A673 (cell line): ENCODE data around the gene S100A9. TPM values are rescaled to one million over a fixed set of nuclear protein-coding genes. Genes with fewer than 3 reads are reported as not detected.

Experiments
- BruUV-seq: library from RNA; stranded (reverse); fragments of 400-500 nt; replicated peaks from 2 replicates; lab custom pipeline; 2021; lab: Mats Ljungman, UMichigan
- CTCF ChIA-PET: fragments of 300-600 bp; sonication (Branson Sonifier 250); formaldehyde crosslinking; loops from one replicate; lab custom pipeline; 2022; ENCODE audit warnings: antibody characterized with exemption; lab: Charles Lee
- POLR2A ChIA-PET: fragments of 300-600 bp; sonication (Branson Sonifier 250); formaldehyde crosslinking; loops from one replicate; lab custom pipeline; 2022; ENCODE audit warnings: antibody characterized with exemption; ENCODE audit not compliant: low non-redundant PET; lab: Charles Lee
- DNase-seq: peaks from one replicate; pipeline ENCODE4 v3.0.0-alpha.2; 2015; ENCODE audit warnings: low spot score
- H3K27ac ChIP-seq: fragments of 200-600 bp; sonication (generic); 2 replicates; pipeline ENCODE4 v1.5.1; 2016; ENCODE audit warnings: mixed run types, low read depth, mild to moderate bottlenecking, mixed read lengths, antibody characterized with exemption, low read length; ENCODE audit not compliant: poor library complexity, severe bottlenecking
- H3K27me3 ChIP-seq: fragments of 200-600 bp; sonication (generic); replicated peaks from 2 replicates; pipeline ENCODE4 v1.6.1; 2017; ENCODE audit warnings: mixed run types, low read depth, mild to moderate bottlenecking, mixed read lengths, antibody characterized with exemption, low read length; ENCODE audit not compliant: insufficient read depth, poor library complexity
- H3K36me3 ChIP-seq: fragments of 200-600 bp; sonication (generic); 2 replicates; pipeline ENCODE4 v1.6.1; 2016; ENCODE audit warnings: mixed run types, mild to moderate bottlenecking, mixed read lengths, antibody characterized with exemption, low read length; ENCODE audit not compliant: insufficient read depth, poor library complexity, severe bottlenecking
- H3K4me1 ChIP-seq: fragments of 200-600 bp; sonication (generic); 2 replicates; pipeline ENCODE4 v1.6.1; 2017; ENCODE audit warnings: mixed run types, mild to moderate bottlenecking, mixed read lengths, antibody characterized with exemption, low read length; ENCODE audit not compliant: insufficient read depth, poor library complexity, severe bottlenecking
- H3K4me3 ChIP-seq: fragments of 200-600 bp; sonication (generic); 2 replicates; pipeline ENCODE4 v1.5.1; 2016; ENCODE audit warnings: low read depth, mixed run types, mild to moderate bottlenecking, mixed read lengths, low read length; ENCODE audit not compliant: poor library complexity, severe bottlenecking
- H3K9me3 ChIP-seq: fragments of 200-600 bp; sonication (generic); 2 replicates; pipeline ENCODE4 v1.6.1; 2016; ENCODE audit warnings: mixed run types, low read depth, mild to moderate bottlenecking, mixed read lengths, antibody characterized with exemption, low read length; ENCODE audit not compliant: poor library complexity, severe bottlenecking
- CTCF ChIP-seq: fragments of 300-800, 200-600 bp; sonication (generic); conservative IDR thresholded peaks from 2 replicates; pipeline ENCODE4 v1.5.1; 2017; ENCODE audit warnings: low read depth, mild to moderate bottlenecking, antibody characterized with exemption, low read length, moderate library complexity, mixed read lengths
- EZH2 ChIP-seq: fragments of 200-600 bp; sonication (generic); IDR thresholded peaks from 2 replicates; pipeline ENCODE4 v1.6.1; 2017; ENCODE audit warnings: borderline replicate concordance, low read depth, mild to moderate bottlenecking, mixed read lengths, antibody characterized with exemption, low read length; ENCODE audit not compliant: poor library complexity, severe bottlenecking
- intact Hi-C: fragments of 100-400 bp; cut with micrococcal nuclease; formaldehyde crosslinking; loops from one replicate; pipeline ENCODE4 v1.10.0; 2022; ENCODE audit not compliant: unreplicated experiment
- total RNA-seq: library from RNA; stranded (reverse); gene quantifications from 2 replicates; pipeline ENCODE4 v1.2.3, GENCODE V29; 2021

The S100A9 gene
- total RNA-seq, 1 experiment from 2014 or later = not detected

DNA sequence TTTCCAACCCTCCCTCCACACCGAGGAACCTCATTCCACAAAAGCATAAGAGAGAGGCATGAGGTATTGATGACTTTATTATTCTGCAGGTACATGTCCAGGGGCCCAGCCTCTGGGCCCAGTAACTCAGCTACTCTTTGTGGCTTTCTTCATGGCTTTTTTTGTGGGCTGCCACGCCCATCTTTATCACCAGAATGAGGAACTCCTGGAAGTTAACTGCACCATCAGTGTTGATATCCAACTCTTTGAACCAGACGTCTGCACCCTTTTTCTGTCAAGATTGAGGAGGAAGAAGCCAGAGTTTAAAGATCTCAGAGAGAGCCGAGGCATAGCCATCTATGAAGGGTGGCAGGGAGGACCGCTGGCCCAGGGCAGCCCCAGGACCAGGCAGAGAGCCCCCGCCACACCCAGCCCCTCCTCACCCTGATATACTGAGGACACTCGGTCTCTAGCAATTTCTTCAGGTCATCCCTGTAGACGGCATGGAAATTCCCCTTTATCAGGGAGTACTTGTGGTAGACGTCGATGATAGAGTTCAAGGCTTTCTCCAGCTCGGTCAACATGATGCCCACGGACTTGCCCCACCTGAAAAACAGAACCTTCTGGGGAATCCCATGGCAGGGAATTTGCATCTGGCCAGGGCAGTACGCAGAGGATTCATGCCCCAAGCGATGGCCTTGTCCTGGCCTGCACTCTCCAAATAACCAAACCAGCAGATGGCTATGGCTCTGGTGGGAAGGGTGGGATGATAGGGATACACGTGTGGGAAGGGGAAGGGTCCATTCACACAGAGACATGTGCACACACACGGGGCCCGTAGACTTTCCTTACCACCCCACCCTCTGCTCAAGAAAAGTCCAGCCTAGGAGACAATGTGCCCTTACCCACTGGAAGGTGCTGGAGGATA is 32.6 kb downstream of the S100A9 start:
- no peak for DNase-seq
- TF ChIP-seq CTCF = no peak
- TF ChIP-seq EZH2 = no peak
- H3K27ac ChIP-seq = no peak overlapping the region
- ChIA-PET CTCF (no interaction called here), POLR2A (no interaction called here)
- BruUV-seq = no TSS peak
- H3K9me3 ChIP-seq = no peaks in the 10 kb centered on the region
- H3K36me3 ChIP-seq = no peaks in the 10 kb centered on the region
- H3K27me3 ChIP-seq = peaks cover 79% of the 10 kb centered on the region
- H3K4me3 ChIP-seq = no peak overlapping the region
- H3K4me1 ChIP-seq = no peaks in the 10 kb centered on the region
- intact Hi-C loops = no loop called here

GRCh38 chr1:153390938-153391710 is 33.5 kb downstream of the S100A9 start, which contains the start of gene S100A8:
Gene S100A8, minus strand, starts transcription at chr1:153391073. Its CDS starts 538 bp downstream, at chr1:153390535.
- ChIA-PET POLR2A (no interaction called here), CTCF (no interaction called here)
- H3K9me3 ChIP-seq = no peaks in the 10 kb centered on the region
- no peak within 1 kb of the TSS for H3K4me3 ChIP-seq
- H3K36me3 ChIP-seq = no peaks in the 10 kb centered on the region
- no TSS peak for BruUV-seq
- TF ChIP-seq EZH2 (no peak), CTCF (no peak)
- no peaks in the 10 kb centered on the region for H3K4me1 ChIP-seq
- H3K27me3 ChIP-seq = peaks cover 79% of the 10 kb centered on the region
- no peak for DNase-seq
- intact Hi-C loops = no loop called here
- H3K27ac ChIP-seq = no peak within 1 kb of the TSS

GRCh38 chr1:153392258-153392657 is 34.6 kb downstream of the S100A9 start:
- no peak overlapping the region for H3K27ac ChIP-seq
- no peak overlapping the region for H3K4me3 ChIP-seq
- POLR2A ChIA-PET = no interaction called here
- no peaks in the 10 kb centered on the region for H3K36me3 ChIP-seq
- TF ChIP-seq CTCF (no peak), EZH2 (no peak)
- CTCF ChIA-PET = no interaction called here
- BruUV-seq = no TSS peak
- peaks cover 77% of the 10 kb centered on the region for H3K27me3 ChIP-seq
- no peak for DNase-seq
- no peaks in the 10 kb centered on the region for H3K9me3 ChIP-seq
- H3K4me1 ChIP-seq = no peaks in the 10 kb centered on the region
- intact Hi-C loops = no loop called here
